ENCODE results near the gene SLC17A4. TPM values are rescaled to one million over a fixed set of nuclear protein-coding genes. Genes with fewer than 3 reads are reported as not detected.

SLC17A4 gene
- total RNA-seq, 4 donors from 2014 or later: not detected

GRCh38 chr6:25727028-25727427 is 27.5 kb upstream of the SLC17A4 start:
- H3K9me3 ChIP-seq: no peaks in the 10 kb centered on the region
- H3K4me1 ChIP-seq: no peaks in the 10 kb centered on the region
- H3K4me3 ChIP-seq: no peak overlapping the region
- H3K27me3 ChIP-seq: peaks cover 0 to 21% (median 0%) of the 10 kb centered on the region in 4 donors
- DNase-seq: no peak
- no peaks in the 10 kb centered on the region for H3K36me3 ChIP-seq
- no peak overlapping the region for H3K27ac ChIP-seq
- TF ChIP-seq CTCF (IDR thresholded peaks at IDR 0.05) (no peak), POLR2A (IDR thresholded peaks at IDR 0.05) (no peak)
- 78 to 80% methylated on average over 14 of the region's 14 CpGs for WGBS, 2 donors
- intact Hi-C loops (cut with DNase I): no loop called here

GRCh38 chr6:25730907-25731306 is 23.6 kb upstream of the SLC17A4 start:
- no peak for TF ChIP-seq POLR2A (IDR thresholded peaks at IDR 0.05)
- TF ChIP-seq CTCF (IDR thresholded peaks at IDR 0.05): no peak
- 87 to 89% methylated on average over 3 of the region's 3 CpGs for WGBS, 2 donors
- H3K9me3 ChIP-seq: no peaks in the 10 kb centered on the region
- H3K4me1 ChIP-seq: no peaks in the 10 kb centered on the region
- intact Hi-C loops (cut with DNase I): no loop called here
- no peak overlapping the region for H3K4me3 ChIP-seq
- no peak for DNase-seq
- H3K27ac ChIP-seq: no peak overlapping the region
- H3K36me3 ChIP-seq: no peaks in the 10 kb centered on the region
- H3K27me3 ChIP-seq: peaks cover 0 to 21% (median 0%) of the 10 kb centered on the region in 4 donors

- TF ChIP-seq POLR2A (IDR thresholded peaks at IDR 0.05): no peak
- TF ChIP-seq CTCF (IDR thresholded peaks at IDR 0.05): no peak
- Histone ChIP-seq H3K27me3 (peaks cover 0 to 21% (median 0%) of the 10 kb centered on the region in 4 donors), H3K4me1 (no peaks in the 10 kb centered on the region), H3K27ac (no peak overlapping the region), H3K9me3 (no peaks in the 10 kb centered on the region), H3K4me3 (no peak overlapping the region), H3K36me3 (no peaks in the 10 kb centered on the region)
- WGBS, 2 donors: 91 to 93% methylated on average over 8 to 15 of the region's 15 CpGs
- intact Hi-C loops (cut with DNase I): no loop called here
- no peak for DNase-seq
These were observed 22.8 kb upstream of the SLC17A4 start for GRCh38 chr6:25731721-25732120.

- Histone ChIP-seq H3K4me1 (no peaks in the 10 kb centered on the region), H3K36me3 (no peaks in the 10 kb centered on the region), H3K4me3 (no peak overlapping the region), H3K9me3 (peaks cover 0 to 5% (median 0%) of the 10 kb centered on the region in 3 donors), H3K27ac (no peak overlapping the region), H3K27me3 (peaks cover 0 to 25% (median 0%) of the 10 kb centered on the region in 4 donors)
- DNase-seq: no peak
- intact Hi-C loops (cut with DNase I): no loop called here
- WGBS, 2 donors: 52 to 69% methylated on average over 9 to 24 of the region's 30 CpGs
- TF ChIP-seq POLR2A (IDR thresholded peaks at IDR 0.05) (no peak), CTCF (IDR thresholded peaks at IDR 0.05) (no peak)
These were observed 21.9 kb upstream of the SLC17A4 start for GRCh38 chr6:25732468-25733198.

GRCh38 chr6:25735261-25735660 is 19.3 kb upstream of the SLC17A4 start:
- H3K9me3 ChIP-seq: peaks cover 0 to 5% (median 0%) of the 10 kb centered on the region in 3 donors
- no peak overlapping the region for H3K4me3 ChIP-seq
- no peak for DNase-seq
- no peaks in the 10 kb centered on the region for H3K4me1 ChIP-seq
- no peaks in the 10 kb centered on the region for H3K36me3 ChIP-seq
- no peak overlapping the region for H3K27ac ChIP-seq
- intact Hi-C loops (cut with DNase I): no loop called here
- TF ChIP-seq CTCF (IDR thresholded peaks at IDR 0.05) (no peak), POLR2A (IDR thresholded peaks at IDR 0.05) (no peak)
- H3K27me3 ChIP-seq: peaks cover 0 to 14% (median 0%) of the 10 kb centered on the region in 4 donors

Measured in esophagus squamous epithelium (tissue), 5 donors.